ENCODE measurements around the gene SLC25A34.

DNA sequence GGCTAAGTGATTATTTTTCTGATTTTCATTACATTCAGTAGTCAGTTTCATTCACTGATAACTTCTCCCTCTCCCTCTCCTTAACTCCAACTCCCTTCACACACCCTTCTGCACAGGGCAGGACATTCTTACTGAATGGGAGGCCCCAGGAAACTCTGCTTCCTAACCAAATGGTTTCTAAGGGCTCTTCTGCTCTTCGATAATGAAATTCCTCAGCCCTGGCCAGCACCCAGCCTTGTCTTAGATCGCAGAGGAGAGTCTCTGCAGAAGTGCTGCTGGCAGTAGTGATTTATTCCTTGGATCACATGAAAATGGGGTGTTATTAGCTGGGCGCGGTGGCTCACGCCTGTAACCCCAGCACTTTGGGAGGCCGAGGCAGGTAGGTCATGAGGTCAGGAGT lies 35.5 kb upstream of the SLC25A34 start:
- TF ChIP-seq POLR2A (IDR thresholded peaks at IDR 0.05; ENCODE audit: low read depth) = no peak
- TF ChIP-seq EP300 (IDR thresholded peaks at IDR 0.05) = no peak
- TF ChIP-seq CTCF (IDR thresholded peaks at IDR 0.05) = no peak

Data from esophagus muscularis mucosa (tissue), 4 donors.